WTC11 (cell line): ENCODE results near the gene RAI14. TPM values are rescaled to one million over a fixed set of nuclear protein-coding genes. Genes with fewer than 3 reads are reported as not detected.

ENCODE experiments used
- ATAC-seq: fragments of 200-7000 bp; cut with Tn5 transposase; 2 replicates; pipeline ENCODE4 v1.10.0; 2021; ENCODE audit warnings: mild to moderate bottlenecking, moderate library complexity
- CTCF ChIA-PET: fragments of 300-600 bp; sonication (Branson Sonifier 250); formaldehyde crosslinking; loops from one replicate; lab custom pipeline; 2021; ENCODE audit warnings: antibody characterized with exemption; lab: Charles Lee
- POLR2A ChIA-PET: fragments of 350-600 bp; sonication (Branson Sonifier 250); formaldehyde crosslinking; loops from one replicate; lab custom pipeline; 2021; ENCODE audit warnings: antibody characterized with exemption; lab: Charles Lee
- DNase-seq: peaks from one replicate; pipeline ENCODE4 v3.0.0; 2021; ENCODE audit warnings: low spot score
- H3K27ac Mint-ChIP-seq: 2 replicates; pipeline ENCODE4 v1.8.0; 2021; ENCODE audit warnings: mixed read lengths
- H3K27me3 Mint-ChIP-seq: 2 replicates; pipeline ENCODE4 v1.8.0; 2021; ENCODE audit warnings: low read depth, mild to moderate bottlenecking, moderate library complexity, mixed read lengths
- H3K36me3 Mint-ChIP-seq: 2 replicates; pipeline ENCODE4 v1.8.0; 2021; ENCODE audit warnings: mixed read lengths
- H3K4me1 Mint-ChIP-seq: 2 replicates; pipeline ENCODE4 v1.8.0; 2022; ENCODE audit warnings: mixed read lengths
- H3K4me3 Mint-ChIP-seq: 2 replicates; pipeline ENCODE4 v1.8.0; 2021; ENCODE audit warnings: mild to moderate bottlenecking, moderate library complexity, mixed read lengths
- H3K9me3 Mint-ChIP-seq: 2 replicates; pipeline ENCODE4 v1.8.0; 2021; ENCODE audit warnings: mixed read lengths
- AR ChIP-seq: fragments of 250-450 bp; sonication (Bioruptor Pico); IDR thresholded peaks from 2 replicates; pipeline ENCODE4 v1.9.0; 2021; ENCODE audit warnings: mild to moderate bottlenecking
- CTCF ChIP-seq: fragments of 200-600 bp; IDR thresholded peaks from 2 replicates; pipeline ENCODE4 v1.8.0; 2022; ENCODE audit warnings: antibody characterized with exemption
- ELF4 ChIP-seq: sonication (generic); formaldehyde crosslinking; IDR thresholded peaks from 2 replicates; pipeline ENCODE4 v1.8.1; 2022; ENCODE audit warnings: low read depth, mild to moderate bottlenecking, moderate library complexity, missing genetic modification reagents
- EMX1 ChIP-seq: fragments of 250-450 bp; sonication (Bioruptor Pico); IDR thresholded peaks from 2 replicates; pipeline ENCODE4 v1.8.0; 2021; ENCODE audit warnings: mild to moderate bottlenecking
- FOXP1 ChIP-seq: sonication (generic); formaldehyde crosslinking; IDR thresholded peaks from 2 replicates; pipeline ENCODE4 v1.8.0; 2022; ENCODE audit warnings: missing genetic modification reagents, mild to moderate bottlenecking, moderate library complexity, borderline replicate concordance
- HMGA2 ChIP-seq: fragments of 250-450 bp; sonication (Bioruptor Pico); IDR thresholded peaks from 2 replicates; pipeline ENCODE4 v1.4.0; 2021; ENCODE audit warnings: mild to moderate bottlenecking, moderate library complexity
- MLX ChIP-seq: sonication (generic); formaldehyde crosslinking; IDR thresholded peaks from 2 replicates; pipeline ENCODE4 v1.8.1; 2023; ENCODE audit warnings: mild to moderate bottlenecking, missing genetic modification reagents, moderate library complexity
- MYBL2 ChIP-seq: sonication (generic); formaldehyde crosslinking; IDR thresholded peaks from 2 replicates; pipeline ENCODE4 v1.8.1; 2023; ENCODE audit warnings: mild to moderate bottlenecking, moderate library complexity, missing genetic modification reagents
- SMAD3 ChIP-seq: sonication (generic); formaldehyde crosslinking; IDR thresholded peaks from 2 replicates; pipeline ENCODE4 v1.8.0; 2022; ENCODE audit warnings: missing genetic modification reagents, mild to moderate bottlenecking, borderline replicate concordance
- TCF7 ChIP-seq: sonication (generic); formaldehyde crosslinking; IDR thresholded peaks from 2 replicates; pipeline ENCODE4 v1.8.0; 2022; ENCODE audit warnings: mild to moderate bottlenecking, low read depth, missing genetic modification reagents, moderate library complexity
- TEAD1 ChIP-seq: sonication (generic); formaldehyde crosslinking; IDR thresholded peaks from 2 replicates; pipeline ENCODE4 v1.8.0; 2022; ENCODE audit warnings: mild to moderate bottlenecking, missing genetic modification reagents
- TP53 ChIP-seq: sonication (generic); formaldehyde crosslinking; IDR thresholded peaks from 2 replicates; pipeline ENCODE4 v1.8.1; 2023; ENCODE audit warnings: mild to moderate bottlenecking, missing genetic modification reagents
- ZNF232 ChIP-seq: sonication (generic); formaldehyde crosslinking; IDR thresholded peaks from 2 replicates; pipeline ENCODE4 v1.8.0; 2022; ENCODE audit warnings: mild to moderate bottlenecking, missing genetic modification reagents
- ZNF263 ChIP-seq: sonication (generic); formaldehyde crosslinking; IDR thresholded peaks from 2 replicates; pipeline ENCODE4 v1.8.1; 2022; ENCODE audit warnings: low read depth, mild to moderate bottlenecking, moderate library complexity, missing genetic modification reagents
- ZNF281 ChIP-seq: sonication (generic); formaldehyde crosslinking; IDR thresholded peaks from 2 replicates; pipeline ENCODE4 v1.8.0; 2023; ENCODE audit warnings: mild to moderate bottlenecking, missing genetic modification reagents
- total RNA-seq: library from RNA; stranded (reverse); gene quantifications from 3 replicates; pipeline ENCODE4 v1.2.3, GENCODE V29; 2021
- TF ChIP-seq, protein P1 (sequence below): sonication (generic); formaldehyde crosslinking; IDR thresholded peaks from 2 replicates; pipeline ENCODE4 v1.8.0; 2022; ENCODE audit warnings: mild to moderate bottlenecking, missing genetic modification reagents
- TF ChIP-seq, protein P2 (sequence below): sonication (generic); formaldehyde crosslinking; IDR thresholded peaks from 2 replicates; pipeline ENCODE4 v1.8.1; 2023; ENCODE audit warnings: mild to moderate bottlenecking, missing genetic modification reagents

RAI14 gene
- total RNA-seq, 1 experiment from 2014 or later = 185 TPM

DNA sequence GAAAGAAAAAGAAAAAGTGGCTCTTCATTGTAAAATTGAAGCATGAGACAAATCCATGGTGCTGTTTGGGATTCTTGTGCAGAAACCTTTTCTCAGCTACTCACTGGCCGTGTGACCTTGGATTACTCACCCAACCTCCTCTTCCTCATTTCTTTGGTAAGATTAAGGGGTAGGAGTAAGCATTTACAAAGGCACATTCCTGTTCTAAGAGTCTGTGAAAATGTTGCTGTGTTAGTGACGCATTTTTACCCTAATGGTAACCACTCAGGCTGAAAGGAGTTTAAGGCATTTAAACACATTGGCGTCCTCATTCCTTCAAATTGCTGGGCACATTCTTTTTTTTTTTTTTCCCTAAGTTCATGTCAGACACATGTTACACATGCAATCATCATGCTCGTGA lies 4.3 kb downstream of the RAI14 start (continued):
- TF ChIP-seq ZNF281 (CRISPR knock-in tag) = no peak
- TF ChIP-seq TEAD1 = no peak
- TF ChIP-seq HMGA2 = no peak
- no peak for TF ChIP-seq SMAD3 (CRISPR knock-in tag)

DNA sequence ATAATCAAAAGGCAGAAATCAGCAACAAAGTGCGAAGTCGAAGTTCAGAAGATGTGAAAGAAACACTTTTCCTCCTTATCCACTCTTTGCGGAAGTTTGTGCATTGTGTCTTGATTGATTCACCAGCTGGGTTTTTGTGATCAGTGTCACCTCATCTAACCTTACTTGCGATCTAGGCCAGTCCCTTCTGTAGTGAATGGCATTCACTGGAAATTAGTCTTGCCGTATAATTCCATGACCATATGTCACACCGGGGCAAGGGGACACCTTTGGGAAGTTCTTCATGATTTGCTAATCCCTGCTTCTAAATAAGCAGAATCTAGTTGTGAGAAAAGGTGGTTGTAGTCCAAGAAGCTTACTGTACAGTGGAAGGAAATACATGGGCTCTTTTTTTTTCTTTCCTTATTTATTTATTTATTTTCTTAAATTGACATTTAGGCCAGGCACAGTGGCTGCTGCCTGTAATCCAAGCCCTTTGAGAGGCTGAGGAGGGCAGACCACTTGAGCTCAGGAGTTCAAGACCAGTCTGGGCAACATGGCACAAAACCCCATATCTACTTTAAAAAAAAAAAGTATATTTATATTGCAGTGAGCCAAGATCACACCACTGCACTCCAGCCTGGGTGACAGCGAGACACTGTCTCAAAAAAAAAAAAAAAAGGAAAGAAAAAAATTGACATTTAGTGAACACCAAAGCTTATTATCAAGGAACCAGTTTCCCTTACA lies 7.8 kb downstream of the RAI14 start:
- ChIA-PET POLR2A (interaction anchor here (0.6 kb wide), 1 partner anchor 14 kb away, joined by 3 read pairs; no protein-coding TSS in a partner anchor), CTCF (interaction anchor here (0.6 kb wide), 1 partner anchor 14 kb away, joined by 3 read pairs; no protein-coding TSS in a partner anchor)
- H3K36me3 Mint-ChIP-seq = peaks cover 24% of the 10 kb centered on the region
- no peak overlapping the region for H3K4me3 Mint-ChIP-seq
- TF ChIP-seq ZNF281 (CRISPR knock-in tag) = no peak
- TF ChIP-seq CTCF = no peak
- no peak for TF ChIP-seq FOXP1
- no peak for TF ChIP-seq ELF4 (CRISPR knock-in tag)
- TF ChIP-seq SMAD3 (CRISPR knock-in tag) = no peak
- TF ChIP-seq MYBL2 (CRISPR knock-in tag) = no peak
- TF ChIP-seq, protein P1, sequence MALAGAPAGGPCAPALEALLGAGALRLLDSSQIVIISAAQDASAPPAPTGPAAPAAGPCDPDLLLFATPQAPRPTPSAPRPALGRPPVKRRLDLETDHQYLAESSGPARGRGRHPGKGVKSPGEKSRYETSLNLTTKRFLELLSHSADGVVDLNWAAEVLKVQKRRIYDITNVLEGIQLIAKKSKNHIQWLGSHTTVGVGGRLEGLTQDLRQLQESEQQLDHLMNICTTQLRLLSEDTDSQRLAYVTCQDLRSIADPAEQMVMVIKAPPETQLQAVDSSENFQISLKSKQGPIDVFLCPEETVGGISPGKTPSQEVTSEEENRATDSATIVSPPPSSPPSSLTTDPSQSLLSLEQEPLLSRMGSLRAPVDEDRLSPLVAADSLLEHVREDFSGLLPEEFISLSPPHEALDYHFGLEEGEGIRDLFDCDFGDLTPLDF (CRISPR knock-in tag) = no peak
- no peak for TF ChIP-seq ZNF263 (CRISPR knock-in tag)
- no peak for TF ChIP-seq MLX (CRISPR knock-in tag)
- H3K27me3 Mint-ChIP-seq = no peaks in the 10 kb centered on the region
- H3K4me1 Mint-ChIP-seq = peaks cover 65% of the 10 kb centered on the region
- no peaks in the 10 kb centered on the region for H3K9me3 Mint-ChIP-seq
- no peak for DNase-seq
- peak overlapping the region; percentile 22; the same call in 1 of the 2 replicates for H3K27ac Mint-ChIP-seq
- no peak for ATAC-seq

GRCh38 chr5:34666392-34667080 lies 10.4 kb downstream of the RAI14 start:
- DNase-seq (no peak), ATAC-seq (no peak)
- H3K4me3 Mint-ChIP-seq = no peak overlapping the region
- peak overlapping the region; percentile 33; the same call in 1 of the 2 replicates for H3K27ac Mint-ChIP-seq
- CTCF ChIA-PET = no interaction called here
- H3K36me3 Mint-ChIP-seq = peaks cover 15% of the 10 kb centered on the region
- H3K4me1 Mint-ChIP-seq = peaks cover 67% of the 10 kb centered on the region
- H3K27me3 Mint-ChIP-seq = no peaks in the 10 kb centered on the region
- POLR2A ChIA-PET = no interaction called here
- no peaks in the 10 kb centered on the region for H3K9me3 Mint-ChIP-seq
- TF ChIP-seq TP53 (CRISPR knock-in tag) = no peak
- no peak for TF ChIP-seq TCF7 (CRISPR knock-in tag)
- no peak for TF ChIP-seq ZNF232 (CRISPR knock-in tag)
- TF ChIP-seq, protein P2, sequence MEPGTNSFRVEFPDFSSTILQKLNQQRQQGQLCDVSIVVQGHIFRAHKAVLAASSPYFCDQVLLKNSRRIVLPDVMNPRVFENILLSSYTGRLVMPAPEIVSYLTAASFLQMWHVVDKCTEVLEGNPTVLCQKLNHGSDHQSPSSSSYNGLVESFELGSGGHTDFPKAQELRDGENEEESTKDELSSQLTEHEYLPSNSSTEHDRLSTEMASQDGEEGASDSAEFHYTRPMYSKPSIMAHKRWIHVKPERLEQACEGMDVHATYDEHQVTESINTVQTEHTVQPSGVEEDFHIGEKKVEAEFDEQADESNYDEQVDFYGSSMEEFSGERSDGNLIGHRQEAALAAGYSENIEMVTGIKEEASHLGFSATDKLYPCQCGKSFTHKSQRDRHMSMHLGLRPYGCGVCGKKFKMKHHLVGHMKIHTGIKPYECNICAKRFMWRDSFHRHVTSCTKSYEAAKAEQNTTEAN = no peak
- TF ChIP-seq AR (CRISPR knock-in tag) = no peak
- TF ChIP-seq EMX1 (CRISPR knock-in tag) = no peak
